HL-60 (cell line): ENCODE measurements around the gene BIRC7.

Experiments used
- DNase-seq, 2 experiments: peaks; one replicate each; pipeline ENCODE4 v3.0.0-alpha.2; 2010 to 2020; ENCODE audit warnings: low read depth in 1 of 2, low spot score in 1 of 2
- H3K27ac ChIP-seq: fragments of 250-450 bp; sonication (Bioruptor Pico); replicated peaks from 2 replicates; pipeline ENCODE4 v1.5.1; 2020; ENCODE audit warnings: mild to moderate bottlenecking, moderate library complexity
- H3K27me3 ChIP-seq: fragments of 250-450 bp; sonication (Bioruptor Pico); 2 replicates; pipeline ENCODE4 v1.5.1; 2021; ENCODE audit warnings: mild to moderate bottlenecking, moderate library complexity; ENCODE audit not compliant: insufficient read depth, poor library complexity, severe bottlenecking
- H3K4me3 ChIP-seq: replicated peaks from 2 replicates; pipeline ENCODE4 v1.5.1; 2011; ENCODE audit warnings: mild to moderate bottlenecking, control low read depth, low read length; ENCODE audit not compliant: insufficient read depth
- CTCF ChIP-seq: IDR thresholded peaks from one replicate; pipeline ENCODE4 v1.5.1; 2011; ENCODE audit warnings: low read length, control low read depth, inconsistent platforms; ENCODE audit not compliant: insufficient read depth
- GABPA ChIP-seq: IDR thresholded peaks from 2 replicates; pipeline ENCODE4 v1.6.1; 2012; ENCODE audit warnings: low read depth
- POLR2AphosphoS5 ChIP-seq: IDR thresholded peaks from 2 replicates; pipeline ENCODE4 v1.6.1; 2012; ENCODE audit warnings: low read depth
- REST ChIP-seq: IDR thresholded peaks from 2 replicates; pipeline ENCODE4 v1.6.1; 2012; ENCODE audit warnings: low read depth; ENCODE audit not compliant: insufficient replicate concordance
- SPI1 ChIP-seq: IDR thresholded peaks from 2 replicates; pipeline ENCODE4 v1.6.1; 2012; ENCODE audit warnings: low read depth, mild to moderate bottlenecking, borderline replicate concordance

BIRC7 gene

GRCh38 chr20:63255931-63256704 lies 20.4 kb downstream of the BIRC7 start:
- Histone ChIP-seq H3K27ac (no peak overlapping the region), H3K27me3 (peaks cover 67% of the 10 kb centered on the region), H3K4me3 (no peak overlapping the region)
- DNase-seq: no peak
- TF ChIP-seq POLR2AphosphoS5: no peak
- no peak for TF ChIP-seq SPI1

GRCh38 chr20:63256954-63257353 lies 21.2 kb downstream of the BIRC7 start:
- no peak for DNase-seq
- no peak for TF ChIP-seq SPI1
- no peak for TF ChIP-seq CTCF
- Histone ChIP-seq H3K27ac (no peak overlapping the region), H3K4me3 (no peak overlapping the region), H3K27me3 (peaks cover 68% of the 10 kb centered on the region)

GRCh38 chr20:63257629-63258028 lies 21.9 kb downstream of the BIRC7 start:
- no peak for TF ChIP-seq POLR2AphosphoS5
- no peak for TF ChIP-seq CTCF
- TF ChIP-seq SPI1: no peak
- TF ChIP-seq GABPA: no peak
- TF ChIP-seq REST: no peak

GRCh38 chr20:63258781-63259180 lies 23.1 kb downstream of the BIRC7 start:
- H3K4me3 ChIP-seq: no peak overlapping the region
- DNase-seq: no peak
- TF ChIP-seq REST: no peak
- no peak for TF ChIP-seq CTCF
- TF ChIP-seq GABPA: no peak
- no peak for TF ChIP-seq SPI1
- no peak for TF ChIP-seq POLR2AphosphoS5
- H3K27ac ChIP-seq: no peak overlapping the region
- peaks cover 63% of the 10 kb centered on the region for H3K27me3 ChIP-seq

More at GRCh38 chr20:63257629-63258028, 21.9 kb downstream of the BIRC7 start:
- no peak for DNase-seq
- H3K4me3 ChIP-seq: no peak overlapping the region
- no peak overlapping the region for H3K27ac ChIP-seq
- peaks cover 66% of the 10 kb centered on the region for H3K27me3 ChIP-seq
